HG03097 (cell line): ENCODE data around the gene MYH9.

Source experiments
- ATAC-seq: cut with Tn5 transposase; IDR thresholded peaks from one replicate; pipeline ENCODE4 v1.9.1; 2021; ENCODE audit not compliant: unreplicated experiment, low FRiP score

Gene MYH9

GRCh38 chr22:36319595-36320497, 67.9 kb downstream of the MYH9 start:
- ATAC-seq, result no peak

GRCh38 chr22:36318442-36318841, 69.3 kb downstream of the MYH9 start:
- ATAC-seq, result no peak

GRCh38 chr22:36317658-36318271, 70.0 kb downstream of the MYH9 start:
- no peak for ATAC-seq

- no peak for ATAC-seq
These were observed 71.3 kb downstream of the MYH9 start for GRCh38 chr22:36316419-36316818.

- ATAC-seq, result no peak
These were observed 72.4 kb downstream of the MYH9 start for GRCh38 chr22:36315325-36315724.

- no peak for ATAC-seq
These were observed 76.2 kb downstream of the MYH9 start for GRCh38 chr22:36311386-36312085.

GRCh38 chr22:36308880-36309279, 78.9 kb downstream of the MYH9 start:
- ATAC-seq, result no peak

GRCh38 chr22:36306227-36306626, 81.5 kb downstream of the MYH9 start:
- ATAC-seq, result no peak

GRCh38 chr22:36305813-36306212, 82.0 kb downstream of the MYH9 start:
- ATAC-seq, result no peak

- no peak for ATAC-seq
These were observed 83.3 kb downstream of the MYH9 start for GRCh38 chr22:36304429-36304828.

GRCh38 chr22:36303874-36304273, 83.9 kb downstream of the MYH9 start:
- no peak for ATAC-seq

- ATAC-seq, result no peak
These were observed 84.7 kb downstream of the MYH9 start for GRCh38 chr22:36303115-36303467.

GRCh38 chr22:36302439-36303114, 85.2 kb downstream of the MYH9 start:
- no peak for ATAC-seq

GRCh38 chr22:36301851-36302250, 85.9 kb downstream of the MYH9 start:
- ATAC-seq, result no peak

GRCh38 chr22:36301384-36301828, 86.4 kb downstream of the MYH9 start:
- no peak for ATAC-seq

- no peak for ATAC-seq
These were observed 87.2 kb downstream of the MYH9 start for GRCh38 chr22:36300396-36301212.

GRCh38 chr22:36299911-36300310, 87.9 kb downstream of the MYH9 start:
- no peak for ATAC-seq

- ATAC-seq, result no peak
These were observed 88.5 kb downstream of the MYH9 start for GRCh38 chr22:36299295-36299694.

- ATAC-seq, result no peak
These were observed 89.2 kb downstream of the MYH9 start for GRCh38 chr22:36298601-36299000.

- no peak for ATAC-seq
These were observed 89.6 kb downstream of the MYH9 start for GRCh38 chr22:36298118-36298517.
